Osteoblast (primary cell): Measurements from ENCODE around the gene DCAF10. TPM values are rescaled to one million over a fixed set of nuclear protein-coding genes. Genes with fewer than 3 reads are reported as not detected.

Experiments used
- DNase-seq: peaks from one replicate; pipeline ENCODE4 v3.0.0; 2011; ENCODE audit warnings: low spot score, mixed read lengths; ENCODE audit not compliant: insufficient read length; ENCODE audit errors: missing footprints
- H2AFZ ChIP-seq: 2 replicates; pipeline ENCODE4 v1.6.0; 2011; ENCODE audit warnings: mild to moderate bottlenecking, low read length
- H3K27ac ChIP-seq: 2 replicates; pipeline ENCODE4 v1.5.1; 2011; ENCODE audit warnings: mild to moderate bottlenecking, low read depth, low read length, moderate library complexity
- H3K27me3 ChIP-seq: 2 replicates; pipeline ENCODE4 v1.6.0; 2012; ENCODE audit warnings: mild to moderate bottlenecking, control low read depth, inconsistent platforms, low read length, moderate library complexity; ENCODE audit not compliant: insufficient read depth
- H3K36me3 ChIP-seq: 2 replicates; pipeline ENCODE4 v1.5.1; 2011; ENCODE audit warnings: mild to moderate bottlenecking, low read length, control low read depth, moderate library complexity; ENCODE audit not compliant: insufficient read depth
- H3K4me1 ChIP-seq: 2 replicates; pipeline ENCODE4 v1.5.1; 2011; ENCODE audit warnings: mild to moderate bottlenecking, low read length, control low read depth, moderate library complexity; ENCODE audit not compliant: insufficient read depth
- H3K4me2 ChIP-seq: 2 replicates; pipeline ENCODE4 v1.6.0; 2011; ENCODE audit warnings: mild to moderate bottlenecking, low read length; ENCODE audit not compliant: insufficient read depth
- H3K4me3 ChIP-seq: fragments of 200-600 bp; sonication (generic); 3 replicates; pipeline ENCODE4 v1.5.1; 2012; ENCODE audit warnings: mild to moderate bottlenecking, low read length, inconsistent platforms; ENCODE audit not compliant: insufficient read depth
- H3K79me2 ChIP-seq: 2 replicates; pipeline ENCODE4 v1.6.0; 2012; ENCODE audit warnings: mild to moderate bottlenecking, low read length, control low read depth, inconsistent platforms; ENCODE audit not compliant: insufficient read depth
- H3K9me3 ChIP-seq: 2 replicates; pipeline ENCODE4 v1.5.1; 2011; ENCODE audit warnings: low read depth, low read length, control low read depth
- H4K20me1 ChIP-seq: 2 replicates; pipeline ENCODE4 v1.6.0; 2012; ENCODE audit warnings: mild to moderate bottlenecking, low read length, control low read depth; ENCODE audit not compliant: insufficient read depth
- CTCF ChIP-seq: IDR thresholded peaks from 2 replicates; pipeline ENCODE4 v1.5.1; 2011; ENCODE audit warnings: mild to moderate bottlenecking, low read depth, low read length, moderate library complexity; ENCODE audit errors: extremely low read depth
- total RNA-seq: library from RNA; depleted of rRNA; stranded (reverse); fragments of >200 nt; gene quantifications from 2 replicates; pipeline ENCODE4 v1.2.3, GENCODE V29; 2012

Gene DCAF10
- total RNA-seq, 1 donor = 30.4 TPM

DNA sequence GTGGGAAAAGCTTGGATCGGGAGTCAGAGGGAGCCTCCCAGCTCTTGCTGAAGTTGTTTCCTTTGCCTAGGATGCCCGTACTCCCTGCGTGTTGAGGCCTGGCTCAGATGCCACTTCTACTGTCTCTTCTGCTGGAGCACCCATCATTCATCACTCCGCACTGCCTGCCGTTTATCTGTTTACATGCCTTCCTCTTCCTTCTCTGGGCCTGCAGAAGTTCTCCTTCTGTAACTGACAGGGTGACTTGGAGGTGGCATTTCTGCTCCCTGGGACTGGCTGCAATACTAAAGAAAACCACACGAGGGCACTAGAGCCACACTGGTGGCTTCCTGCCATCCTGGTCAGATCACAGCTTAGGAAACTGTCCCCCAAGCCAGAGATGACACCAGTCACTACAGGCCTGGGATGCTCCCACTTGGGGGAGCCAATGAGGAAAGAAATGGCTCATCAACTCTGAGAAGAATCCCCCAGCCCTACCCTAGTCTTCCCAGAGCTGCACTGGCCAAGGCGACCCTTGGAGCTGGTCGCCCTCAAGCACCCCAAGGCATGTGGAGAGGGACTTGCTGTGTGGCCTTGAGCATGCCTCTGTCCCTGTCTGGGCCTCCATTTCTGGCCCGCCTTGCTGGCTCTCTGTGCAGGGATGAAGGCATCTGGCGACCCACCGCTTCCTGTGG is 113.0 kb downstream of the DCAF10 start:
- Histone ChIP-seq H3K36me3 (peaks cover 11% of the 10 kb centered on the region), H3K4me1 (peaks cover 5% of the 10 kb centered on the region), H3K27ac (no peak overlapping the region), H3K79me2 (no peaks in the 10 kb centered on the region), H3K9me3 (no peaks in the 10 kb centered on the region), H3K4me2 (no peak overlapping the region), H3K27me3 (no peaks in the 10 kb centered on the region), H3K4me3 (no peak overlapping the region), H2AFZ (no peak overlapping the region), H4K20me1 (no peaks in the 10 kb centered on the region)
- peak; percentile 99 for TF ChIP-seq CTCF
- peak; percentile 95 for DNase-seq

DNA sequence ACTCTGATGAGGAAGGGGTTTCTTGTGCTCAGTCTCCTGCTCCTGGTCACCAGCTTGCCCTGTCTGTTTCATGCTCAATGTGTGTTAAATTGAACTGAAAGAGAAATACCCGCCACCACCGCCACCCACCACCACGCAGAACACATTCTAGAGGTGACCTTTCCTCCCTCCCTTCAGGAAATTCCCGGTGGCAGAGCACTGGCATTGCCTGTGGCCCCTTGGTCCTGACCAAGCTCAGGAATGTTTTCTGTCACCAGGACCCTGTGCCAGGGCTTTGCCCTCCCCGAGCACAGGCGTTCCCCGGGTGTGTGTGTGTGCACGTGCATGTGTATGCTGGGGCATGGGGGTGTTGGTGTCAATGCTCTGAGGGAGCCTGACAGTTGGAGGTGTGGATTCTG is 113.6 kb downstream of the DCAF10 start:
- Histone ChIP-seq H3K4me1 (no peaks in the 10 kb centered on the region), H4K20me1 (no peaks in the 10 kb centered on the region), H3K36me3 (peaks cover 11% of the 10 kb centered on the region), H2AFZ (no peak overlapping the region), H3K79me2 (no peaks in the 10 kb centered on the region), H3K4me3 (no peak overlapping the region), H3K27me3 (no peaks in the 10 kb centered on the region), H3K27ac (no peak overlapping the region), H3K9me3 (no peaks in the 10 kb centered on the region), H3K4me2 (no peak overlapping the region)
- TF ChIP-seq CTCF = no peak
- DNase-seq = peak; percentile 68

GRCh38 chr9:37914701-37915358 is 114.2 kb downstream of the DCAF10 start:
- H3K79me2 ChIP-seq = no peaks in the 10 kb centered on the region
- peaks cover 15% of the 10 kb centered on the region for H3K36me3 ChIP-seq
- H3K27me3 ChIP-seq = no peaks in the 10 kb centered on the region
- no peak overlapping the region for H2AFZ ChIP-seq
- no peak for TF ChIP-seq CTCF
- H3K9me3 ChIP-seq = no peaks in the 10 kb centered on the region
- no peaks in the 10 kb centered on the region for H3K4me1 ChIP-seq
- H4K20me1 ChIP-seq = no peaks in the 10 kb centered on the region
- peak; percentile 57 for DNase-seq
- no peak overlapping the region for H3K4me3 ChIP-seq
- no peak overlapping the region for H3K4me2 ChIP-seq
- no peak overlapping the region for H3K27ac ChIP-seq

- TF ChIP-seq CTCF = no peak
- Histone ChIP-seq H3K4me1 (no peaks in the 10 kb centered on the region), H3K4me2 (no peak overlapping the region), H3K79me2 (no peaks in the 10 kb centered on the region), H3K27ac (no peak overlapping the region), H3K36me3 (peaks cover 16% of the 10 kb centered on the region), H3K4me3 (no peak overlapping the region), H3K9me3 (no peaks in the 10 kb centered on the region), H4K20me1 (no peaks in the 10 kb centered on the region), H2AFZ (no peak overlapping the region), H3K27me3 (no peaks in the 10 kb centered on the region)
- DNase-seq = peak; percentile 46
These were observed 115.4 kb downstream of the DCAF10 start for GRCh38 chr9:37915911-37916470.
